Activated T-cell treated with anti-CD3 and anti-CD28 coated beads, Interleukin-2, amount 50 U/mL, for 1 hour (primary cell): ENCODE measurements around the gene EN1.

Experiments used
- DNase-seq: peaks from one replicate; pipeline ENCODE4 v3.0.0-alpha.2; 2020

Gene EN1

GRCh38 chr2:118842661-118843482 is 4.6 kb downstream of the EN1 start:
- DNase-seq: no peak

GRCh38 chr2:118841828-118842461 is 5.5 kb downstream of the EN1 start:
- no peak for DNase-seq

- DNase-seq: no peak
These were observed 6.0 kb downstream of the EN1 start for GRCh38 chr2:118841450-118841827.

GRCh38 chr2:118838741-118839455 is 8.6 kb downstream of the EN1 start:
- no peak for DNase-seq

- DNase-seq: no peak
These were observed 9.8 kb downstream of the EN1 start for GRCh38 chr2:118837621-118838020.

GRCh38 chr2:118837067-118837466 is 10.4 kb downstream of the EN1 start:
- DNase-seq: no peak

GRCh38 chr2:118836411-118836930 is 11.0 kb downstream of the EN1 start:
- no peak for DNase-seq

GRCh38 chr2:118835746-118836410 is 11.6 kb downstream of the EN1 start:
- DNase-seq: no peak

- DNase-seq: no peak
These were observed 12.3 kb downstream of the EN1 start for GRCh38 chr2:118834901-118835745.

- DNase-seq: no peak
These were observed 13.0 kb downstream of the EN1 start for GRCh38 chr2:118834440-118834810.

GRCh38 chr2:118833716-118834439 is 13.6 kb downstream of the EN1 start:
- DNase-seq: no peak

GRCh38 chr2:118832791-118833715 is 14.4 kb downstream of the EN1 start:
- DNase-seq: no peak

GRCh38 chr2:118832071-118832790 is 15.2 kb downstream of the EN1 start:
- DNase-seq: no peak

- DNase-seq: no peak
These were observed 16.6 kb downstream of the EN1 start for GRCh38 chr2:118830881-118831280.

- no peak for DNase-seq
These were observed 17.3 kb downstream of the EN1 start for GRCh38 chr2:118830118-118830517.

- DNase-seq: no peak
These were observed 21.4 kb downstream of the EN1 start for GRCh38 chr2:118826093-118826492.

GRCh38 chr2:118823633-118824032 is 23.8 kb downstream of the EN1 start:
- DNase-seq: no peak

- no peak for DNase-seq
These were observed 24.9 kb downstream of the EN1 start for GRCh38 chr2:118822572-118822971.

GRCh38 chr2:118822015-118822414 is 25.4 kb downstream of the EN1 start:
- no peak for DNase-seq

GRCh38 chr2:118817469-118817868 is 30.0 kb downstream of the EN1 start:
- DNase-seq: no peak
